ENCODE results near the gene EML6. TPM values are rescaled to one million over a fixed set of nuclear protein-coding genes. Genes with fewer than 3 reads are reported as not detected.

The EML6 gene
- total RNA-seq, 4 donors from 2014 or later = 0.63 to 9.0 (median 1.2) TPM

- DNase-seq (ENCODE audit: low spot score) (no peak), ATAC-seq (ENCODE audit: low FRiP score) (no peak)
- TF ChIP-seq, protein P1, sequence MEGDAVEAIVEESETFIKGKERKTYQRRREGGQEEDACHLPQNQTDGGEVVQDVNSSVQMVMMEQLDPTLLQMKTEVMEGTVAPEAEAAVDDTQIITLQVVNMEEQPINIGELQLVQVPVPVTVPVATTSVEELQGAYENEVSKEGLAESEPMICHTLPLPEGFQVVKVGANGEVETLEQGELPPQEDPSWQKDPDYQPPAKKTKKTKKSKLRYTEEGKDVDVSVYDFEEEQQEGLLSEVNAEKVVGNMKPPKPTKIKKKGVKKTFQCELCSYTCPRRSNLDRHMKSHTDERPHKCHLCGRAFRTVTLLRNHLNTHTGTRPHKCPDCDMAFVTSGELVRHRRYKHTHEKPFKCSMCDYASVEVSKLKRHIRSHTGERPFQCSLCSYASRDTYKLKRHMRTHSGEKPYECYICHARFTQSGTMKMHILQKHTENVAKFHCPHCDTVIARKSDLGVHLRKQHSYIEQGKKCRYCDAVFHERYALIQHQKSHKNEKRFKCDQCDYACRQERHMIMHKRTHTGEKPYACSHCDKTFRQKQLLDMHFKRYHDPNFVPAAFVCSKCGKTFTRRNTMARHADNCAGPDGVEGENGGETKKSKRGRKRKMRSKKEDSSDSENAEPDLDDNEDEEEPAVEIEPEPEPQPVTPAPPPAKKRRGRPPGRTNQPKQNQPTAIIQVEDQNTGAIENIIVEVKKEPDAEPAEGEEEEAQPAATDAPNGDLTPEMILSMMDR (IDR thresholded peaks at IDR 0.05) = no peak
Measured at GRCh38 chr2:54714996-54715395, 8.5 kb upstream of the EML6 start.

GRCh38 chr2:54716375-54716774 is 7.1 kb upstream of the EML6 start:
- DNase-seq (ENCODE audit: low spot score) (no peak), ATAC-seq (ENCODE audit: low FRiP score) (no peak)
- TF ChIP-seq, protein P1 (IDR thresholded peaks at IDR 0.05) = no peak

GRCh38 chr2:54720563-54720962 is 2.9 kb upstream of the EML6 start:
- no peak for ATAC-seq (ENCODE audit: low FRiP score)
- DNase-seq (ENCODE audit: low spot score) = no peak

GRCh38 chr2:54722641-54723040 is 821 bp upstream of the EML6 start:
- ATAC-seq (ENCODE audit: low FRiP score) = peak; percentile 72
- no peak for DNase-seq (ENCODE audit: low spot score)
- TF ChIP-seq, protein P1 (IDR thresholded peaks at IDR 0.05) = no peak

More at GRCh38 chr2:54720563-54720962, 2.9 kb upstream of the EML6 start:
- TF ChIP-seq, protein P1 (IDR thresholded peaks at IDR 0.05) = no peak

- TF ChIP-seq, protein P1 (IDR thresholded peaks at IDR 0.05) = no peak
- no peak for ATAC-seq (ENCODE audit: low FRiP score)
Measured at GRCh38 chr2:54723996-54724559, 616 bp downstream of the EML6 start.

DNA sequence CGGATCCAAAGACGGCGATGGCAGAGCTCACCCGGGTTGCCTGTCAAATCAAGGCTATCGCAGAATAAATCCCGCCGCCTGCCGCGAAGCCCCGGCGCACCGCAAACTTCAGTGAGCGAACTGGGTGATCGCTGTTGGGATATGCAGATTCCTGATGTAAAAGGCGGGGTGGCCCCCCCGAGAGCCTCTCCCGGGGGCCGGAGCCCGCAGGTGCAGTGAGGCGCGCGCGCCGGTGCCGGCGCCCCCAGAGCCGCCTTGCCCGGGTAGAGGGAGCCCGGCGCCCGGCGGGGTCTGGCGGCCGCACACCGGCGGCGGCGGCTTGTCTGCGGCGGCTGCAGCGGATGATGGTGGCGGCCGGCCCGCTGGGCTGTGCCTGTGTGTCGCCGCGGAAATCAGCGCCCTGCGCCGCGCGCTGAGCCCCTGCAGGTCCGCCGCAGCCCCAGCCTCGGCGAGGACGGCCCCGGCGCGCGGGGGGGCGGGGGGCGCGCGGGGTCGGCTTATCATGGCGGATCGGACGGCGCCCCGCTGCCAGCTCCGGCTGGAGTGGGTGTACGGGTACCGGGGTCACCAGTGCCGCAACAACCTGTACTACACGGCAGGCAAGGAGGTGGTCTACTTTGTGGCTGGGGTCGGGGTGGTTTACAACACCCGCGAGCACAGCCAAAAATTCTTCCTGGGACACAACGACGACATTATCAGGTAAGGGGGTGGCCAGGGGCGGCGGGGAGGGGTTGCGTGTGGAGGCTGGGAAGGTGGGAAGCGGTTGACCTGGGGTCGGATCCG is 1.3 kb downstream of the EML6 start:
- TF ChIP-seq, protein P1 (IDR thresholded peaks at IDR 0.05) = no peak
- DNase-seq (ENCODE audit: low spot score) = no peak
- ATAC-seq (ENCODE audit: low FRiP score) = no peak

More at GRCh38 chr2:54723996-54724559, 616 bp downstream of the EML6 start:
- DNase-seq (ENCODE audit: low spot score) = no peak
